NCI-H2196 treated with DMSO at 0.1 percent for 48 hours (cell line): ENCODE results near the gene TMEM117.

Experiments used
- DNase-seq: peaks from one replicate; lab custom pipeline; 2025; ENCODE audit not compliant: unreplicated experiment; lab: John Stamatoyannopoulos, UW

TMEM117 gene

DNA sequence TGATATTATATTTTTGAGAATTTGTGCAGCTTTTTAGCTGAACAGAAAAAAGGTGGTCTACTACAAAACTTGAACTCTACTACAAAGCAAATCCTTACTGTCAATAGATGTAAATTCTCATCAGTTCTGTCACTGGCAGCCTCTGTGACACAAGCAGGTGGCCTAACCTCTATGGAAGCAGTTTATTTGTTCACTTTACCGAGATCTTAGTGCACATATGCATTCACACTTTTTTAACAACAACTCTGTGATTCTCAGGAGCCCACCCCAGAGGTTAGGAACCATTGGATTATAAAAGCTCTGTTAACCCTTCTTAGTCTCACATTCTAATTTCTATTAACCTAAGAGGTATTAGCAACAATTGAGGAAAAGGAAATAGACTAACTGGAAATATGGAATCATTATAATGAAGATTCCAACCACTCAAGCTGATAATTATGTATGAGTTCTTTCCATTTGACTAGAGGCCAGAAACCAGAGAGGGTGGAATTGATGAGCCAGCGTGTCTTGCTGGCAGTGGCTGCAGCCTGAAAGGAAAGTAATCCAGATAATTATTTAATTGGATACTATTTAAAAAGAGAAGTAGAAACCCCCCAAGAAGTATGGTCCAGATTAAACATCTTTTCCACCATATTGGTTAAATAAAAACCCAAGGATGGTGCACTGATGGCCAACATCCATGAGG, 451.1 kb downstream of the TMEM117 start:
- DNase-seq = no peak

DNA sequence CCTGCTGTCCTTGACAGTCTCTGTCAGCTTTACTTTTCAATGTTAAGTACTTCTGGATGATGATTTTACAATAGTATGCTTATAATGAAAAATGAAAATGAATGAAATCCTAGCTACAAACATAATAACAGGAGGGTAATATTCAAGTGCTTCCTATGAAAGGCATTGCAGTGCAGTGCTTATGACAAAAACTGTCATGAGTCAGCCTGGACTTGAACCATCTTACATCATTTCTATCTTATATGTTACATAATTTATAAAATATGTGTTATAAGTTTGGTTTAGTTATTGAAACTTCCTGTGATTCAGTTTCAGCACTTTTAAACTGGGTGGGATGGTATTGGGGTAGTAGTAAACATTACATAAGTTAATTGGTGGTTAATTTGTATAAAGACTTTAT, 451.7 kb downstream of the TMEM117 start:
- no peak for DNase-seq

DNA sequence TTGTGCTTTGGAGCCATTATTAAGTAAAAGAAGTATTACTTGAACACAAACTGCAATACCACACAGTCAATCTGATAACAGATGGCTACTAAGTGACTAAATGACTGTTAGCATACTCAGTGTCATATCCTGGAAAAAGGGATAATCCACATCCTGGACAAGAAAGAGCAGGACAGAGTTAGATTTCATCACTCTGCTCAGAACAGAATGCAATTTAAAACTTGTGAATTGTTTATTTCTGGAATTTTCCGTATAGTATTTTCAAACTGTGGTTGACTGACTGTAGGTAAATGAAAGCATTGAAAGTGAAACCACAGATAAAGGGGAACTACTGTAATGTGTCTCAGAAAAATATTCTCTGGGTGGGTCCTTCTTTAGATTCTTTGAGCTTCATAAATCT, 458.8 kb downstream of the TMEM117 start:
- DNase-seq = no peak

DNA sequence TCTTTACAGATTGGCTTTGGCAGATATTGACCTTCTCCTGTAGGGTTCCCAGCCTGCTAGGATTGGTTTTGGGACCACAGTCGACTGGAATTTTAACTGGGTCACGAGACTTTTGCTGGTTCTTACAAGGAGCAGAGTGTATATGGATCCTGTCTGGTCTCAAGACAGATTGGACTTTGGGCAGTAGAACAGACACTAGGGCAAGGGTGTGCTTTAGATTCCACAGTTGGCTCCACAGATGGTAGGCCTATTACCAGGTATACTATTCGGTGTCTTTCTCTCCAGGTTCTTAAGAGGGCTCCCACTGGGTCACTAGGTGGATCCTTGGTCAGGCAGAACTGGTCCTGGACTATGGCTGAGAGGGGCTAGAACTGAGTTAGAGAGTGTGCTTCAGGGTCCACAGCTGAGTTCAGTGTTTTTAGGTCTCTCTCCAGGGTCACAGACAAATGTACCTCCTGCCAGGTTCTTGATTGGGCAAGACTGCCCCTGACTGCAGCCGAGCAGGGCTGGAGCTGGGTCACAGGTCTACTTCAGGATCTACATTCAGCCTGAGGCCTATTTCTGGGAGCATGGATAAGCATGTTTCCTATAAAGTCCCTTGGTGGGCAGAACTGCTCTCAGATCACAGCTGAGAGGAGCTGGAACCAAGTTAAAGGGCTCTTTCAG, 460.2 kb downstream of the TMEM117 start:
- no peak for DNase-seq

DNA sequence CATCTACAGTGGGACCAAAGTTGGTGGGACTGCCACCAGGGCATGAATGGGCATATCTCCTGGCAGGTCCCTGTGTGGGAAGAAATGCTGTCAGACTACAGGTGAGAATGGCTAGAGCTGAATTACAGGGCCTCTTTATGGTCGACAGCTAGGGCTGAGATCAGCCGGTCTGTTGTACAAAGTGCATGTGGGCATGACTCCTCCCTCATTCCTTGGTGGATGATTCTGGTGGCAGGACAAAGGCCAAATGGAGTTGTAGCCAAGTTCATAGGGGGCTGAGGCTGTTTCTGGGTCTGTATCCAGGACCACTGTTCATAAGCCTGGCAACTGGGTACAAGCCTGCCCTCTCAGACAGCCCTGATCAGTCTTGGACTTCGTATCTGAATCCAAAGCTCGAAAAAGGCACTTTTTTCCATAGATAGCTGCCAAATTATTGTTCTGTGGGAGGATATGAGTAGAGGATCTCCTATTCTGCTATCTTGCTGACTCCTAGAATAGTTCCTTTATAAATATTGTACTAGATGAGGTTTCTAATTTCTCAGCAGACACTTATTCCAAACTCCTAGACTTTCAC, 460.8 kb downstream of the TMEM117 start:
- no peak for DNase-seq

DNA sequence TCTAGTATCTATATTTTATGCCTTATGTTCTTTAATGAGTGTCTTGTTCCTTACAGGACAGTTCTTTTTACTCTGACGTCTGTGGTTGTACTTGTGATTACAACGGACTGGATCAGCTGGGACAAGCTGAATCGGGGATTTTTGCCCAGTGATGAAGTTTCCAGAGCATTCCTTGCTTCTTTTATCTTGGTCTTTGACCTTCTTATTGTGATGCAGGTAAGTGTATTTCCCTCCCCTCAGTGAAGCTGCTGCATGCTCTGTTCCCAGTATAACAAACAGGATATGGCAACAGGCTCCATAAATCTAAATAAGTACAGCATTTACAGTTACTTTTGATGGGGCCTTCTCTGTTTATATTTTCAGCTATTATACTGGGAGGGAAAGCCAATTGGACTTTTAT, 463.6 kb downstream of the TMEM117 start:
- DNase-seq = no peak

DNA sequence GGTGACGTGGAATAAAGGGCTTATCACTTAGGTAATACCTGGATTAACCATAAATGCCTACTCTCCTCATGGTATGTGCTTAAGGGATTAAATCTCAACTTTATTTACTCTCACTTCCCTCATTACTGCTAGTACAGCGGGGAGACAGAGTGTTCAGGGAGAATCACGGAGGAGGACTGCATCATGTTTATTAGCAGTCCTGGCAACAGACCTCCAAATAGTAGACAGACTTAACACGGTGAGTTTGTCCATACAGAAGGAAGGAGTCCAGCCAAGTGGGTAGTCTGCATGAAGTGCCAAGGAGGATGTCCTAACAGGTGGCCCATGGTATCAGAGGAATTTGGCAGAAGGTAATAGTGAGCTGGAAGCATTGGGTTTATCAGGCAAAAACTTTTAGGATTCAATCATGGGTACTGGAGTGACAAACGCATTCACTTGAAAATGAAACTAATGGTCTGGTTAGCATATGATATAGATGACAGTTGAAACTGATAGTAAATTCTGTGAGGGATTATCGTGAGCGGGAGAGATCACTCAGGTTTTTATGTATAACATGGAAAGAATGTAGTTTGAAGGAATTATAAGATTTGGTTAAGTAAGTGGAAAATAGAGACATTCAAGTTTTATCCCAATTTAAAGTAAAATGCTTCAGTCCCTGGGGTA, 471.8 kb downstream of the TMEM117 start:
- no peak for DNase-seq

DNA sequence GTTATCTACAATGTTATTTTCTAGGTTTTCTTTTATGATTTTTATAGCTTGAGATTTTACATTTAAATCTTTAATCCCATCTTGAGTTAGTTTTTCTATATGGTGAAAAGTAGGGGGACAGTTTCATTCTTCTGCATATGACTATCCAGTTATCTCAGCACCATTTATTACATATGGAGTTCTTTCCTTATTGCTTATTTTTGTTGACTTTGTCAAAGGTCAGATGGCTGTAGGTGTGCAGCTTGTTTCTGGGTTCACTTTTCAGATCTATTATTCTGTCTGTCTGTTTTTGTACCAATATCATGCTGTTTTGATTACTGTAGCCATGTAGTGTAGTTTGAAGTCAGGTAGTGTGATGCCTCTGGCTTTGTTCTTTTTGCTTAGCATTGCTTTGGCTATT, 477.3 kb downstream of the TMEM117 start:
- no peak for DNase-seq

DNA sequence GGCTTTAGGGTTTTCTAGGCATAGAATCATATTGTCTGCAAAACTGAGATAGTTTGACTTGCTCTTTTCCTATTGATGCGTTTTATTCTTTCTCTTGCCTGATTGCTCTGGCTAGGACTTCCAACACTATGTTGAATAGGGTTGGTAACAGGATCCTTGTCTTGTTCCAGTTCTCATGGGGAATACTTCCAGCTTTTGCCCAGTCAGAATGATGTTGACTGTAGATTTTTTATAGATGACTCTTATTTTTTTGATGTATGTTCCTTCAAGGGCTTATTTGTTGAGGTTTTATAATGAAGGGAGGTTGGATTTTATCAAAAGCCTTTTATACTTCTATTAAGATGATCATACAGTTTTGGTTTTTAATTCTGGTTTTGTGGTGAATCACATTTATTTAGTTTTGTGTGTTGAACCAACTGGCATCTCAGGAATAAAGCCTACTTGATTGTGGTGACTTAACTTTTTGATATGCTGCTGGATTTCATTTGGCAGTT, 478.2 kb downstream of the TMEM117 start:
- DNase-seq = no peak

DNA sequence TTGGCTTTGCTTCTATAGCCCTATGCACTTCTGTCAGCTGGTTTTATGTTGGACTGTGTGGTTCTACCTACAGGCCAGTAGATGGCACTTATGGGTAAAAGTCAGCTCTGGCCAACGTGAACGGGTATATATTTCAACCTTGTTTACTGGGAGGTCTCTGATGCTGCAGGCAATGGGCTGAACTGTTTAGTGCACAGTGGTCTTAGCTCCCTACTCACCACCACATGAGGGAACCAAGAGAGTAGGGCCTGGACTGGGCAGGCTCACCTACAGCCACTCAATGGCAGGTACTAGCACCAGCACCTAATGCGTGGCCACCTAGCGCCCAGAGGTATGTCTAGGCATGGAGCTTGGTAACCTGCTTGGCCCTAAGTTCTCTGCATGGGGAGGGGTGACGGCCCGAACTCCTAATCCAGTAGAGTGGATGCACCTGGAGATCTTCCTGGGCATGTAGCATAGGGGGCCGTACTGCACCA, 481.8 kb downstream of the TMEM117 start:
- peak; percentile 1 for DNase-seq

DNA sequence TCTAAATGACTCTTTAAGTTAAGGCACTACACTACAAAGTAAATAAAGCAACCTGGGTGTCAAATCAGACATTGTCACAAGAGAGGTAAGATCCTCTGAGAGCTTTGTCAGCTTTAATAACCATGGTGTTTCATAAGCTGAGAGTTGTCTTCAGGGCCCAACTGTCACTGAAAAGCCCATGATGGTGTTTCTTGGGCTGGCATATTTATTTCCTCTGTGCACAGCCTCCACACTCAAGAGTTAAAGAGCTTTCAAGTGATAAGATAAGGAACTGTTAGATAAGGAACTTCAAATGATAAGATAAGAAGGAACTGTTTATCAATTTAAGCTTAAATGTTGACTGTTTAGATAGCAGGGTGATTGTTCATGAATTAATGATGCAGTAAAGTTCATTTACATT, 495.4 kb downstream of the TMEM117 start:
- no peak for DNase-seq

DNA sequence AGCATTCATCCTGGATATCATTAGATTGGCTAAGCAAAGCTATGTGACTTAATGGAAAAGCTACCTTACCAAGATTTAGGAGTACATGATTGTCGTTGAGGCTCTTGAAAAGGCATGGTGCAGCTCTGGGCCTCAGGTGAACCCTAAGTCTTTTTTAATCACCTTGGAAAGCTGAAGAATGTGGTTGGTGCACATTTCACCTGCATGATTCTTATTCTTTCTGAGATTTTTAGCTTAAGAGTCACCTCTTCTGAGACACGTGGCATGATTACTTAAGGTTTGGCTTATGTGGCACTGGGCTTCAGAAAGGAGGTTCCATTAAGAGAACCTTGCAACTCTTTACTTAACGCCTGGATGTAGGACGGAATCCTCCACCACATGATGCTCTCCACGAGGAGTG, 498.5 kb downstream of the TMEM117 start:
- no peak for DNase-seq

DNA sequence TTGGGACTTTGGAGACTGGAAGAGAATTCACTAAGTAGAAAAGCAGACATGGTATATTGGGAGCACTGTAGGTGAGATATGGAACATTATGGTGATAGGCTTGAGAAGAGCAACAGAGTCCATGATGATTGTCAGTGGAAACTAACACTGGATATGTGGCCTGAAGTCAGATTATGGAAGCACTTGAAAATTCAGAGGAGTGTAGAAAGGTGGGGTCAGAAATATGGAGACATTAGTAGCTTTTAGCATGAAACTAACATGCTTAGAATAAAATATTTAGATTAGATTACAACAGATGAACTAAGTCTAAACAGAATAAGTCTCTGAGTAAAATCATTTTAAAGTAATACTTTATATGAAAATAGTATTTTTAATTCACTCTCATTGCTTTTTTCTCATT, 499.1 kb downstream of the TMEM117 start:
- DNase-seq = no peak

DNA sequence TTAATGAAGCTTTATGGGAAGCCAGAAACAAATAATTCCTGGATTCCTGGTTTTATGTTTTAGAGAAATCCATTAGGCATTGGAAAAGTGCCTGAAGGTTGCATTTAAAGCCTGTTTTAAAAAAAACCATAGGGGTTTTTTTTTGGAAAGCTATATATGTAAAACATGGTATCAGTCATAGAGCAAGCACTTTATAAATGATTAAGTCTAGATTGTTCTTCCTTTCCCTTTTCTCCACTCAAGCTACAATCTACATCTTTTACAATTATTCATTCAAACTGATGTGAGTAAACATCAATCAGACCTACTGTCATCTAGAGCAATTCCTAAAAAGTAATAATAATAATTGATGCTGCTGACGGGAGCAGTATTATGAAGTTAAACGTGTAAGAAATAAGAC, 500.7 kb downstream of the TMEM117 start:
- no peak for DNase-seq

DNA sequence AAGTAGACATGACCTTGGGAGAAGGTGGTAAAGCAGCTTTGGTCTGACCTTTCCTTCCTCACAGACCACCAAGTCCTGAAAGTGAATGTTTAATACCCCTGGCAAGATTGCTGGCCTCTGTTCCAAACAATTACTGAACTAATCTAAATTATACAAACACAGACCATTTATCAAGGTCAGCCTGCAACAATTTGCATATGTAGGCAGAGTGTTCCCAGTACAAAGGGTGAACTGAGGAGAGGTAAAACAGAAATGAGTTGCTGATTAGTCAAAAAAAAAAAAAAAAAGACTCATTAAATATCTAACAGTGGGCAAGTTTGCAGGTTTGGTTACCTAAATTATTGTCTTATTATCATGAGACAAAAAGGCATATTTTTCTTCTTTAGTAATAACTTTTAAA, 506.5 kb downstream of the TMEM117 start:
- DNase-seq = no peak

DNA sequence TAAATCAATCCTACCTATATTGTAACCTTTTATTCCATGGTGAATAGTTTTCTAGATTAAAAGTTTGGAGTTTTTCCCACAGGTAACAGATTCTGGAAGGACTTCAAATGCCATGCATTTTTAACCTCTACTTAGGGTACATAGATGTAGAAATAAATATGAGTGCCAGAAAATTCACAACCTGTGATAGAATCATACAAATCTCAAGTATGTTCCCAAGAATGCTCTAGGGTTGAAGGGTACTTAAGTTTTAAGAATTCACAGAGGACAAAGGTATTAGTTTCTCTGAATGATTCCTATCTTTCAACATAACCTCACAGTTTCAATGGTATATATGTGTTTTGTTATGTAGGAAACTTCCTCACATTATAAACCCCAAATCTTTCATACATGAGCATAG, 511.3 kb downstream of the TMEM117 start:
- DNase-seq = no peak

DNA sequence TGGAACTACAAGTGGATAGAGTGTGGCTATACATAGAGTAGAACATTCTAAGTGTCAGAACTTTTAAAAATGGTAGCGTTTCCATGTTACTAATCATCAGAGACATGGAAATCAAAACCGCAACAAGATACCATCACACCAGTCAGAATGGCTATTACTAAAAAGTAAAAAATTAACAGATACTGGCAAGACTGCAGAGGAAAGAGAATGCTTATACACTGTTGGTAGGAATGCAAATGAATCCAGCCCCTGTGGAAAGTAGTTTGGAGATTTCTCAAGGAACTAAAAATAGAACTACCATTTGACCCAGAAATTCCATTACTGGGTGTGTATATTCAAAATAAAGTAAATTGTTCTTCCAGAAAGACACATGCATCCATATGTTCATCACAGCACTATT, 521.6 kb downstream of the TMEM117 start:
- no peak for DNase-seq

DNA sequence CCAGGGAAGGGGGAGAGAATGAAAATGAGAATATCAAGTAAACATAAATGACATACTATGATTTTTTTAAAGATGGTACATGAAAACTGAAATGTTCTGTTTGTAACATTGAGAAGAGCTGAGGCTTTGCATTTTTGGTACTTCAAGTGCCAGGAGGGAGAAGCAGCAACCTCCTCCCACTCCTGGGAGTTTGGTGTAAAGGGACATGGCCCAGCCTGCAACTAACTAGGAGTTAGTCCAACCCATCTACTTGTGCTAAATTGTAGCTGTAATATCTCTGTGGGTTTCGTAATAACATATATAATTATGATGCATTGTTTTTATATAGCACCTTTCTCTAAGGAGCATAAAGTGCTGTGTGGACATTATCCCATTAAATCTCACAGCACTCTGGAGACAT, 522.8 kb downstream of the TMEM117 start:
- no peak for DNase-seq

DNA sequence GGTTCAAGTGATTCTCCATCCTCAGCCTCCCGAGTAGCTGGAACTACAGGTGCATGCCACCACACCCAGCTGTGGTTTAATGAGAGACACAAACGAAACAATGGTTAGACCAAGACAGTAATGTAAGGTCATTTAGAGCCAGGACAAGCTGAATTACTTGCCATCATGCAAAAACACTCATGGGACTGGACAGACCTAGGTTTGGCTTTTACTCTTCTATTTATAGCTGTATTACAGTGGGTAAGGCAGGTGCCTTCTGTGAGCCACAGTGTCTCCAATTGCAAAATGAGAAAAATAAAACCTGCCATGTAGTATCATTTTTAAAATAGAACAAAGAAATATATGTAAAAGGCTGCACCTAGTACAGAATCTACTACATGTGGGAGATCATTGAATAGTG, 527.1 kb downstream of the TMEM117 start:
- DNase-seq = no peak

DNA sequence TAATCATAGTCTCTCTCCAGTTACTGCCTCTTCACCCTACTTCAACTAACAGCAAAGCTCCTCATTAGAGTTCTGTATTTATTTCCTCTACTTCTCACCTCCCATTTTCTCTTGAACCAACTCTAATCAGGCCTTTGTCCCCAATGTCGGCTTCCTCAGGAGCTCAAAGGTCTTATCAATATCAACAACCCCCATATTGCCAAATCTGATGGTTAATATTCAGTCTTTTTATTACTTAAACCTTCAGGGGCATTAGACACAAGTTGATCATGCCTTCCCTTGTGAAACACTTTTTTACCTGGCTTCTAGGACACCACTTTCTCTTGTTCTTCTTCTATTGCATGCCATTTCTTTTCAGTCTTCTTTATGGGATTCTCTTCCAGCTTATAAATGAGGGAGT, 531.3 kb downstream of the TMEM117 start:
- no peak for DNase-seq

DNA sequence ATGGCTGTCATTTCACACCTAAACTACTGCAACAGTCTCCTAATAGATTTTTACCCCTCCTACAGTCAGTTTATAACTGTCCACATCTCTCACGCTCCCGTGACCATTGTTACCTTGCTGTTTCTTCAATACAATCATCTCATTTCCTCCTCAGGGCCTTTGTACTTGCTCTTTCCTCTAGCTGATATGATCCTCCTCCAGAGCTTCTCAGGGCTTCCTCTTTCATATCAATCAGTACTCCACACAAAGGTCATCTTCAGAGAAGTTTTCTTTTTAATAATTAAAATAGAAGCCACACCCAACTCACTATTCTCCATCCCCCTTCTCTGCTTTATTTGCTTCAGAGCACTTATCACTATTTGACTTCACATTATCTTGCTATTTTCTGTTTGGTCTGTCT, 532.0 kb downstream of the TMEM117 start:
- DNase-seq = no peak

DNA sequence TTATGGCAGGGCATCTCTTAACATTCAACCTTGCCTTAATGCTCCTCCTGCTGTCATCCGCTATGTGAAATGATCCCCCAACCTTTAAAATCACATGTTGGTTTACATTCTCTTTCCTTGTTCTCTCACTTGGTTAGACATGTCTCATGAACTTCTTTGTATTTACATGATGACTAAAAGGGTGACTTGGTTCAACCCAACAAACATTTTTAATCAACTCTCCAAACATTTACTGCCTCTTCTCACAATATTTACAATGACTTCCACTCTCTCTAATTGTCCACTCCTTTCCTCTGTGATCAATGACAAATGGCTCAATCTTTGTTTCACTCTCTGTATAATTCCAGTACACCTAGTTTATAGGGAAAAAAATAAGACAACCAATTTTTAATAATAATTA, 534.1 kb downstream of the TMEM117 start:
- DNase-seq = no peak
